CD4-positive, alpha-beta T cell treated with Interleukin-15 for 4 hours (primary cell): ENCODE measurements around the gene SLIT1.

ENCODE experiments used
- DNase-seq: peaks from one replicate; pipeline ENCODE4 v3.0.0-alpha.2; 2020; ENCODE audit warnings: low spot score

SLIT1 gene

DNA sequence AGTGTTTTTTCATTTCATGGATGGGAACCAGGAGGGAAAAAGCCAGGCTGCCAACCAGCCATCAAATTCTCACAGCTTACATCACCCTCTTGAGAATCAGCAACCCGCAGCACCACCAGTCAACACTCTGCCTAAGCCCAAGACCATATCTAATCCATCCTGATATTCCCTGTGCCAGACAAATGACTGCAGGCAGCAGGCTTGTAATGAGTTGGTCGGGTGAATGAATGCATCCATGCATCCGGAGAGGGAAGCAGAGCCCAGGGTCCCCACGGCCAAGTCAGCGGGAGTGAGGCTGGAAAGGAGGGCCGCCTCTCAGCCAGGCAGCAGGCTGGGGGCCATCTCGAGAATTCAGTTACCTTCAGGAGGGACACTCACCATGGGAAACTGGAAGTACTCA is 46.9 kb downstream of the SLIT1 start:
- DNase-seq: no peak

DNA sequence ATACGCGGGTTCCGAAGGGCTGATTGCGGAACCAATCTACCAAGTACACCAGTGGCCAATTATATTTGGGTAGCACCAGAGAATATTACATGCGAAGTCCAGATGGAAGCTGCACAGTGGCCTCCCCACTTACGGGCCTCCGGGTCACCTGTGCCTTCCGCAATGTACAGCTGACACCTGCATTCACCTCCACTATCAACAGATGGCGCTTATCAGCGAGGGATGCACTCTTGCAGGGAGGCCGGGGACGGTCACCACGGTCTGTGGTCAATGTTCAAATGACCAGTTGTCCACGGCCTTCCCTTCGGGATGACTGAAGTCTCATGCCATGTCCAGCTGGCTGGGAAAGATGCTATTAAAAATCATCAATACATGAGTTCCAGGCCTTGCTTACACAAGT is 47.6 kb downstream of the SLIT1 start:
- DNase-seq: no peak

DNA sequence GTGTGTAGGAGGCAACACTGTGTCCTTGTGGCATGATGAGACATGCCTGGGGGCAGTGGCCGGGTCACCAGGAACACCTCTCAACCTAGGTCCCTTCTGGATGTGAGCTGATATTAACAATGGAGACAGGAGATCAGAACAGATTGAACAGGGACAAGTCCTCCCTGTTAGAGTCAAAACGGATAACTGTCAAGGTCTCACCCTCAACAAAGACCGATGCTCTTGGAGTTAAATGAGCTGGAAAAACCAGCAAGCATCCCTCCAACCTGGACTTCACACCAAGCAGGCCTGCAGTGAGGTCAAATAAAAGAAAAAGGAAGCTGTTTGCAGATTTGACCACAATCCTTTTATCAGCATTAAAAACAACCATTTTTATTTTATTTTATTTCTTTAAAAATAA is 49.0 kb downstream of the SLIT1 start:
- no peak for DNase-seq

DNA sequence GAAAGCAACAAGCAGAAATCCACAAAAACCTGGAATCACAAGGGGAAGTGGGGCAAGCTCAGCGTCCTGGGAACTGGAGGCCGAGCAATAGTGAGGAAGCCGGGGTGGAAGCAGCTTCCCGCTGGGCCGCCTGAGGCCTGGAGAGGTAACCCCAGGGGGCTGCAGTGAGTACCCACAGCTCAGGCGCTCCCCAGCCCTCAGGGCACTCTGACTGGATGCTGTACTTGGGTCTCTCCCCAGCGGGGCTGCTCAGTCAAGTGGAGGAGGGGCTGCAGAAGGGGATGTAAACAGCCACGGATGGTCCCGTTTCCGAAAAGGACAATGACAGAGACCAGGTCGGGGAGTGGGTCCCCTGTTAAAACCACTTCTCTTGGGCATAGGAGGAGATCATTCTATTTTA is 50.3 kb downstream of the SLIT1 start:
- no peak for DNase-seq

GRCh38 chr10:97134983-97135382 is 50.8 kb downstream of the SLIT1 start:
- no peak for DNase-seq

GRCh38 chr10:97134110-97134509 is 51.6 kb downstream of the SLIT1 start:
- DNase-seq: no peak

GRCh38 chr10:97132273-97132672 is 53.5 kb downstream of the SLIT1 start:
- DNase-seq: no peak

DNA sequence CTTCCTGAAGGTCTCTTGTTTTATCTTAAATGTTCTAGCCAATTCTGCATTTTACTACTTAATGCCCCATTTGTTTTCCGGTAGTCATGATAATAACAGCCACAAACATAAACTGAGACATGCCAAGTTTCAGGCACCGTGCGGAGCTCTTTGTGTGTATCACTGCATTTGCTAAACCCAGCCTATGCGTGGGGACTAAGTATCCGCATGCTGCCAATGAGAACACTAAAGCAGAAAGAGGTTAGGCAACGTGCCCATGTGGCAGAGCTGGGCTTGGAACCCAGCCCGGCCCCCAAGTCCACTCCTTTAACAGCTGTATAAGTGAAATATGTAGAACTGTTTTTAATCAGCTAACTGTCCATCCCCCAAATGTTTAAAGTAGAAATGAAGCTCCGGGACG is 54.1 kb downstream of the SLIT1 start:
- no peak for DNase-seq

GRCh38 chr10:97131181-97131628 is 54.6 kb downstream of the SLIT1 start:
- DNase-seq: no peak

DNA sequence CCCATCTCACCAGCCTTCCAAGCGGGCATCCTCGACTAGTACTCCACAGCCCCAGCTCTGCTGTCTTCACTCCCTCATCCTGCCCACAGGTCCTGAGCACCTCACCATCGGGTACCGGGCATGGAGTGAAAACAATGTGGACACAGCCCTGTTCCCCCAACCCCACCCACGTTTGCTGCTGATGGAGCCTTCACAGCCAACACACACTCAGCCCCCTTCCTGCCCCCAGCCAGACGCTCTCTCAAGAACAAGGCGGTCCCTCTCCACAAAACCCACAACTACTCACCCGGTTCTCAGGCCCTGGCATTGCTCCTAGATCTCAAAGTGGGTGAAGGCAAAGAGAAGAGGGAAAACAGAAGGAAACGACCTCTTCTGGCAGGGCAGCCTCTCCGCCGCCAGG is 56.1 kb downstream of the SLIT1 start:
- no peak for DNase-seq

DNA sequence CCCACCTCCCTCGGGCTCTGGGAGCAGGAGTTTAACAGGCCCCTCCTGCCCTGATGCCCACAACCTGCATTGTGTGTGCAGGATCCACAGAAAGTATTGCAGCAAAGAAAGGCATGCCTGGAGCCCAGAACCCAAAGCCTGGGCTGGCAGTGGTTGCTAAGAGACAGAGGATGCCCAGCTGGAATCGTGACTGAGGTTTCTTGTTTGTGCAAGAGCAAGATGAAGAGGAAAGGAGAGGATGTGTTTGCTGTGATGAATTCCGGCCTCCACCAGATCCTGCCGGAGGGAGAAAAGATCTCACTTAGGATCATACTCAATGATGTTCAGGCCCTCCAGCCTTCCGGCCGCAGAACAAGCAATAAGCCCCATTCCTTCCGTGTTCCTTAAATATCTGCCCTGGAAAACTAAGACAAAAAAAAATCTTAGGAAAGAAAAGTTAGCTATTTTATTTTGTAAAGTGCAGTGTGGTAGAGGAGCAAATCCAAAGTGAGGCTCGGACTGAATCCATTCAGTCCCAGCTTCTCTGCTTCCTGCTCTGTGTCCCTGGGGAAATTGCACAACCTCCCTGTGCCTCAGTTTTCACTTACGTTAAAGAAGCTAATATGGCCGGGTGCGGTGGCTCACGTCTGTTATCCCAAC is 57.1 kb downstream of the SLIT1 start:
- no peak for DNase-seq

- DNase-seq: no peak
Measured at GRCh38 chr10:97128039-97128492, 57.7 kb downstream of the SLIT1 start.

- DNase-seq: no peak
Measured at GRCh38 chr10:97127509-97127908, 58.2 kb downstream of the SLIT1 start.

DNA sequence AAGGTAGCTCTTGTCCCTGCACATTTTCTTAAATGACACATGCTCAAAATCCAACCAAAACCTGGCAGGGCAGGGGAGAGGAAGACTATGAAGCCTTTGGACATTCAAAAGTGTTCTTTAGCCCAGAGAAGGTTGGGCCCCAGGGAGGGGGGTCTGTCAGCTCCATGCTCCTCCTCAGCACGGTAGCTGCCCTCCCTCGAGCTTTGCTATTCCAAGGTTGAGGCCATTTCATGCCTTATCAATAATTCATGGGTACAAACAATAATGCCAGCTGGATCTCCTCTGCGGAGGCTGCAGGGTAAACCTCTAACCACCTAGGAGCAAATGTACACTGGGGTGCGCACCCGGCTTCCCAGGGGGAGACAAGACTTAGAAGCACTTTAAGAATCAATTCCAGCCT is 61.5 kb downstream of the SLIT1 start:
- DNase-seq: no peak

DNA sequence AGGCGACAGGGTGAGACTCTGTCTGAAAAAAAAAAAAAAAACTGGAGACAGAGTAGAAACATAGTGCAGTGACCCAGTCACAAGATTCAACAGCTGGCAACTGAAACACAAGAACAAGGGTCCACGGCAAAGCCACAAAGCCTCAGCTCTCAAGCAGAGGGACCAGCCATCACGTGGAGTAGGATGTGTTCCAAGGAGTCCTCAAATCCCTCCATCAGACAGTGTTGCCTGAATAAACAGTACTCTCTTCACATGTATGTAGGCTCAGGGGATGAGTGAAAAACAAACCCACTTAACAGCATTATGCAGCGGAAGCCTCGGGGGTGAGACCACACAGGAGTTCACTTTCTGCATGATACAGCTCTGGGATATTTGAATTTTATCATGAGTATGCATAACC is 62.0 kb downstream of the SLIT1 start:
- no peak for DNase-seq

- DNase-seq: no peak
Measured at GRCh38 chr10:97121041-97121440, 64.7 kb downstream of the SLIT1 start.

DNA sequence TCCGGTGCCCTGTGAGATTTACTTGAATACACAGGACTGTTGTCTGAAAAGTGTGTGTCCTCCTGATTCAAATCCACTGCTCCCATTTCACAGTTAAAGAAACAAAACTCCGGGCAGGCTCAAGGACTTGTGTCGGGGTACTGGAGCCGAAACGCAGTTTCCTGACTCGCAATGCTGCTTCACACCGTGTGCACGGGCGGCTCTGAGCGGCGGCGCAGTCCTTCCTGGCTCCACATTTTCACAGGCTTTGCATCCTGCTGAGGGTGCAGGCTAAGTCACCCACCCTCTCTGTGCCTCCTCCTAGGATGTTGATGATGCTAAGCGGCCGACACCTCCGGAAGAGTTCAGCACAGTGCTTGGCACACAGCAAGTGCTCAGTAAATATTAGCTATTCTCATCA is 65.4 kb downstream of the SLIT1 start:
- no peak for DNase-seq

DNA sequence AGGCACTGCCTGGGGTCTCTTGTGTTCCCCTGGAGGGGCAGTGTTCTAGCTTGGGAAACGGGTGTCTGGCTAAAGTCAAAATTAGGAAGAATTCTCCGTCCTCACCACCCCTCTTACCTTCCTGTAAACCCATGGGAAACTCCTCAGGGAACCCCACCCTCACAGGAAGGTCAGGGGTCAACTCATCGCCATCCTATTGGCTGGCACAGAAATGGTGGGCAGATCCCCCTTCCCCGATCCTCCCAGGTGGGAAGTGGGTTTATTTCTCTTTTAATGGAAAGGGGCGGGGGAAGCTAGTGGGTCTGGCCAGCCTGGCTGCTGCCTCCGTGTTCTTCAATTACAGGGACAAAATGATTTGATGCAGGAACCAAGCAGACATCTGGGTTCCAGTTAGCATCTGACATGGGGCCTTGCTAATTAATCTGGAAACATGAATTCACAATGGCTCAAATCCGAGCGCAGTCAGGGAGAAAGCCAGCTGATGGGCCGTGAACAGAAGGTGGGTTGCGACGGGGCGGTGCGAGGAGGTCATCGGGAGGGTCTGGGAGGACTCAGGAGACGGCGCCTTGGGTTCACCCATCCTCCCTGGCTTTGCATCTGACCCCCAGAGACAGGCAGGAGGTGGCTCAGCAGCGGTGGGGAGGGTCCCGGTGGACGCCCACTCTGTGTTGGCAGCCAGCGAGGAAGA is 66.6 kb downstream of the SLIT1 start:
- DNase-seq: no peak

DNA sequence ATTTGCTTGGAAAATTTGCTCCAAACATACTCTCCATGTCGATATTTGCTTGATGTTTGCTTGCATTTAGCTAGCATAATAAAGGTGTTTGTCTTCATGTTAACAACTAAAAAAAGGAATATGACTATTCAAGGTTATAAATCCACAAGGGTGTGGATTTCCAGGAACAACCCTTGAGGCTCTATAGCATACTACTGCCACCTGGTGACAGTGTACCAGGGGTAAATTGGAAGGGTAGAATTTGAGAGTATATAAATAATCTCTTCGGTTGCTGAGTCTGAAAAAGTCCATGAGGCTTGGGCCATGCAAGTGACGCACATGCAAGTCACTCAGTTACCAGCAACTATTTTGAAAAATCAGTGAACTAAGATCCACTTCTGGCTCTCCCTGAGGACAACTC is 68.4 kb downstream of the SLIT1 start:
- DNase-seq: peak; percentile 4

- DNase-seq: no peak
Measured at GRCh38 chr10:97116462-97117162, 69.1 kb downstream of the SLIT1 start.

DNA sequence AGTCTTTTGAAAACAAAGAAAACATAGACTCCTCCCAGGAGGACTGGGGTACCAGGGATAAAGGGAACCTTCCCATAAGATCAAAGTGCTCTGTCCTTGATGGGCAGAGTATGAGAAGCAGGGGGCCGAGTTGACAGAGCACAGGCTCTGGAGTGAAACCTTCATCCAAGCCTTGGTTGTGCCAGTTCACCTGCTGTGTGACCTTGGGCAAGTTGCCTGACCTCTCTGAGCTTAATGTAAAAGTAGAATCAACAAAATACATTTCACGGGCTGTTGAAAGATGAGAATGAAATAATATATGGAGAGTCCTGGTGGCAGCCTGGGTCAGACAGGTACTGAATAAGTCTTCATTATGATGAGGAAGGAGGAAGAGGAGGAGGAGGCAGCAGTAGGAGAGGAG is 69.9 kb downstream of the SLIT1 start:
- DNase-seq: no peak

DNA sequence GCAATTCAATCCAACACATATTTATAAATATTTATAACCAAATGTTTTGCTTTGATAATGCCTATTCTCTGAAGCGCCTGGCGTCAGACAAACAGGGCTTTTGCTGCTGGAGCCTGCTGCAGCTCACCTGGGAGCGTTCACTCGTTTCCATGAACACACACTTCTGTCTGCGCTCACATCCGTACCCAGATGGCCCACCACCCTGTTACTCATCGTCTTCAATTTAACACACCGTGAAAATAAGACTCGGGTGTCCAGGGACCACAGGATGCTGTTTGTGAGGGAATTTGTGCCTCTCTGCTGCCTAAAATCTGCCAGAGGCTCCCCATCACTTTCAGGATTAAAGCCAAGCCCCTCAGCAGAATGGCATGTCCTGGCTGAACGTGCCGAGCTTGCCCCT is 74.1 kb downstream of the SLIT1 start:
- no peak for DNase-seq

- no peak for DNase-seq
Measured at GRCh38 chr10:97109547-97109946, 76.2 kb downstream of the SLIT1 start.
